GM18868 (cell line): Measurements from ENCODE around the gene RETREG2.
"Not testable (repeated sequence)": the region's sequence is repeated elsewhere in the genome, so short reads cannot be mapped to it uniquely, and the experiment has no call there.

Experiments used
- ATAC-seq: cut with Tn5 transposase; IDR thresholded peaks from one replicate; pipeline ENCODE4 v1.9.1; 2021; ENCODE audit warnings: mild to moderate bottlenecking, moderate library complexity; ENCODE audit not compliant: unreplicated experiment

RETREG2 gene

DNA sequence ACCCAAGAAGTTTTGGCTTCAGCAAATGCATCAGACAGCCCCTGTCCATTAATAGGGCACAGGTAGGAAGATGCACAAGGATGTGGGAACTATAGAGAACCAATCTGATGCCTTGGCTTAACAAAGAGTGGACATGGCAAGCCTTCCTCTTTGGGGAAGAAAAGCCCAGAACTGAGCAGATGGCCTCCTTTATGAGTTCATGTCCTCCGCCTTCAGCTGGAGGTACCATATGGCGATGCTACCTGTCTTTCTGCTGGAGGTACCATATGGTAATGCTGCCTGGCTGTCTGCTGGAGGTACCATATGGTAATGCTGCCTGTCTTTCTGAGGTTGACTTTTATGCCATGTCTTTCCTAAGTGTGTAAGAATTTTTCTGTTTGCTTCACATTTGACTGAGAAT, 6.0 kb downstream of the RETREG2 start:
- no peak for ATAC-seq

DNA sequence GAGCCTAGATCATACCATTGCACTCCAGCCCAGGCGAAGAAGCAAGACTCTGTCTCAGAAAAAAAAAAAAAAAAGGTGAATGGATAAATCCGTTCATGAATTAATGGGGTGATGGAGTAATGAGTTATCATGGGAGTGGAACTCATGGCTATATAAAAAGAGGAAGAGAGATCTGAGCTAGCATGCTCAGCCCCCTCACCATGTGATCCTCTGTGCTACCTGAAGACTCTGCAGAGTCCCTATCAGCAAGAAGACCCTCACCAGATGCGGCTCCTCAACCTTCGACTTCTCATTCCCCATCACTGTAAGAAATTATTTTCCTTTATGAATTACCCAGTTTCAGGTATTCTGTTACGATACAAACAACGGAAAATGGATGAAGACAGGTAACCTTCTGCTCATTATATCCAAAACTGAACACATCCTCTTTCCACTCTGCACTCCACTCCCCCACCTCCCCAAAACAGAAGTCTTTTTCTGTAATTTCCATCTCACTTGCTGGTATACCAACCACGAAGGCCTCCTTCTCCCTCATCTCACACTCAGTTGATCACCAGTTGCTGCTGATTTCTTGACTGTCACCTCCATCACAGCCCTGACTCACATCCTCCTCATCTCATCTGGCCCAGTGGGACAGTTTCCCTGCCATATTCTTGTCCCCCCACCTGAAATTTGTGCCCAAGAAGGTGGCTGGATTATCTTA, 8.8 kb downstream of the RETREG2 start:
- ATAC-seq = no peak

DNA sequence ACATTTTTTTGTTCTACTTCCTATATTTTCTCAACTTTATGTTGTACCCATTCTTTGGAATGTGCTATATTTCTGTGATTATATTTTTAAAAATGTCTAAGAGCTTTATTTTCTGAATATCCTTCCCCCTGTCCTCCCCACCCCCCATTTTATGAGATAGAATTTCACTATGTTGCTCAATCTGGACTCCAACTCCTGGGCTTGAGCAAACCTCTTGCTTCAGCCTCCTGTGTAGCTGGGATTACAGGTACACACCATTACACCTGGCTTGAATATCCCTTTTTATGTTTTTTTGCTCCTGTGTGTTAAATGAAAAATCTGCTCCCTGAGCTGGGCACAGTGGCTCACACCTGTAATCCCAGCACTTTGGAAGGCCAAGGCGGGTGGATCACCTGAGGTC, 19.3 kb downstream of the RETREG2 start:
- ATAC-seq = no peak

- no peak for ATAC-seq
Measured at GRCh38 chr2:219198974-219199373, 20.9 kb downstream of the RETREG2 start.

- no peak for ATAC-seq
Measured at GRCh38 chr2:219199470-219200211, 21.6 kb downstream of the RETREG2 start.

GRCh38 chr2:219200502-219201326, 22.6 kb downstream of the RETREG2 start:
- not testable (repeated sequence) for ATAC-seq

DNA sequence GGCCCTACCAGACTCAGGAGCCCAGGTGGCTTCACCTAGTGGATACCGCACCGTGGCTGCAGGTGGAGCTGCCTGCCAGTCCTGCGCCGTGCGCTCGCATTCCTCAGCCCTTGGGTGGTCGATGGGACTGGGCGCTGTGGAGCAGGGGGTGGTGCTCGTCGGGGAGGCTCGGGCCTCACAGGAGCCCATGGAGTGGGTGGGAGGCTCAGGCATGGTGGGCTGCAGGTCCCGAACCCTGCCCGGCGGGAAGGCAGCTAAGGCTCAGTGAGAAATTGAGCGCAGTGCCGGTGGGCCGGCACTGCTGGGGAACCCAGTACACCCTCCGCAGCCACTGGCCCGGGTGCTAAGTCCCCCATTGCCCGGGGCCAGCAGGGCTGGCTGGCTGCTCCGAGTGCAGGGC, 23.3 kb downstream of the RETREG2 start:
- not testable (repeated sequence) for ATAC-seq

DNA sequence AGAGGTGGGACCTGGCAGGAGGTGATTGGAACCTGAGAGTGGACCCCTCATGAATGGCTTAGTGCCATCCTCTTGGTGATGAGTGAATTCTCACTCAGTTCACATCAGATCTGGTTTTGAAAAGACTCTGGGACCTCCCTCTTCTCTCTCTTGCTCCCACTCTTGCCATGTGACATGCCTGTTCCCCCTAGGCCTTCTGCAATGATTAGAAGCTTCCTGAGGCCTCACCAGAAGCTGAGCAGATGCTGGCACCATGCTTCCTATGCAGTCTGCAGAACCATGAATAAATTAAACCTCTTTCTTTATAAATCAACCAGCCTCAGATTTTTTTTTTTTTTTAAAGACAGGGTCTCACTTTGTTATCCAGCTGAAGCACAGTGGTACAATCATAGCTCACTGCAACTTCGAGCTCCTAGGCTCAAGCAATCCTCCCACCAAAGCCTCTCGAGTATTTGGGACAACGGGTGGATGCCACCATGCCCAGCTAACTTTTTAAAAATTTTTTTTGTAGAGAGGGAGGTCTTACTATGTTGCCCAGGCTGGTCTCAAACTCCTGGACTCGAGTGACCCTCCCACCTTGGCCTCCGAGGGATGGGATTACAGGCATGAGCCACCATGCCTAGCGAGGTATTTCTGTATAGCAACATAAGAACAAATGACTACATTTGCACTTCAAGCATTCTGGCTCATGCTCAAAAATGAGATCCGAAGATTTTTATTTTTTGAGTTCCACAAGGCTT, 26.5 kb downstream of the RETREG2 start:
- no peak for ATAC-seq

DNA sequence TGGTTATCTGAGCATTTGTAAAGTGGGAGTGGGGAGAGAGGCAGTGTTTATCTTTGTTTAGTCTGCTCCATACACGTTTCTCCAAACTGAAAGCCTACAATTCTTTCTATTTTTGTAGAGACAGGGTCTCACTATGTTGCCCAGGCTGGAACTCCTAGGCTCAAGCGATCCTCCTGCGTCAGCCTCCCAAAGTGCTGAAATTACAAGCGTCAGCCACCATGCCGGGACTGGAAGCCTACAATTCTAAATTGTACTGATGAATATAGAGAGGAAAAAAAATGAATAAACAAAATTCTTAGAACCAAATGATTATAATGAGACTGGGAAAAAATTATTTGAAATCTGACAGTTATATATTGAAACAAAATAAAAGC, 27.1 kb downstream of the RETREG2 start:
- ATAC-seq = no peak

DNA sequence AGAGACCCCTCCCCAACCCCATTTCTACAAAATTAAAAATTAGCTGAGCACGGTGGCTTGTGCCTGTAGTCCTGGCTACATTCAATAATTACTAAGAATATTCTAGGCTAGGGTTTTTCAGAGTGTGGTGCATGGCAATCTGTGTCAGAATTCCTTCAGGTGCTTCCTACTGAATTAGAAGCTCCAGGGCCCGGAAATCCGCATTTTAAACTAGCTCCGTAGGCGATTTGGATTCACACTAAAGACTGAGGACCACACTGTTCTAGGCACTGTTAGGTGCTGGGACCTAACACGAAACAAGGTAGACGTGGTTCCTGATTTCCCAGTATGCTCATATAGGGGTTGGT, 27.9 kb downstream of the RETREG2 start:
- ATAC-seq = no peak

- peak; percentile 97 for ATAC-seq
Measured at GRCh38 chr2:219206328-219207133, 28.5 kb downstream of the RETREG2 start, which contains the start of gene ZFAND2B. ZFAND2B (plus strand) TSS chr2:219206782; CDS start chr2:219206988, 206 bp downstream.

DNA sequence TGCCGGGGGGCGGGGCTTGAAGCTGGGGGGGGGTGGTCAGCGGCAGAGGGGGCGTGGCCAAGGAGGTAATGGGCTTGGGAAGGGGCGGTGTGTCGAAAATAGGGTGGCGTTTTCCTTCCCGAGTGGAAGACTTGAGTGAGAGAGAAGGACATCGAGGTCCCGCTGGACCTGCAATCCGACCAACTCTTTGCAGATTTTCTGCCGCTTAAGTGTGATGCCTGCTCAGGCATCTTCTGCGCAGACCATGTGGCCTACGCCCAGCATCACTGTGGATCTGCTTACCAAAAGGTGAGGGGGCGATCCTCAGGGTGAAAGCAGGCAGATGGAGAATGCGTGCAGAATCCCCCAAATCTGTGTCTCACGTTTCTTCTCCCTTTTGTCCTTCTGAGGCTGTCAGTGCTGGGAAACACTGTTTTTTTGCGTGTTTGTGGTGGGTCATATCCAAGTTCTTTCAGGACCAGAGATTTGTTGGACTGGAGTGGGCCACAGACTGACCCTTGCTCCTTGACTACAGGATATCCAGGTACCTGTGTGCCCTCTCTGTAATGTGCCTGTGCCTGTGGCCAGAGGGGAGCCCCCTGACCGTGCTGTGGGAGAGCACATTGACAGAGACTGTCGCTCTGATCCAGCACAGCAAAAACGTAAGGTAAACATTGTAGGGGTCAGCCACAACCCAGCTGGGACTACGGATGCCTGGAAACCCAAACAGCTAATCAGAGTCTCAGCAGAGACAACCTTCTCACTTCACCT, 29.2 kb downstream of the RETREG2 start:
- no peak for ATAC-seq

DNA sequence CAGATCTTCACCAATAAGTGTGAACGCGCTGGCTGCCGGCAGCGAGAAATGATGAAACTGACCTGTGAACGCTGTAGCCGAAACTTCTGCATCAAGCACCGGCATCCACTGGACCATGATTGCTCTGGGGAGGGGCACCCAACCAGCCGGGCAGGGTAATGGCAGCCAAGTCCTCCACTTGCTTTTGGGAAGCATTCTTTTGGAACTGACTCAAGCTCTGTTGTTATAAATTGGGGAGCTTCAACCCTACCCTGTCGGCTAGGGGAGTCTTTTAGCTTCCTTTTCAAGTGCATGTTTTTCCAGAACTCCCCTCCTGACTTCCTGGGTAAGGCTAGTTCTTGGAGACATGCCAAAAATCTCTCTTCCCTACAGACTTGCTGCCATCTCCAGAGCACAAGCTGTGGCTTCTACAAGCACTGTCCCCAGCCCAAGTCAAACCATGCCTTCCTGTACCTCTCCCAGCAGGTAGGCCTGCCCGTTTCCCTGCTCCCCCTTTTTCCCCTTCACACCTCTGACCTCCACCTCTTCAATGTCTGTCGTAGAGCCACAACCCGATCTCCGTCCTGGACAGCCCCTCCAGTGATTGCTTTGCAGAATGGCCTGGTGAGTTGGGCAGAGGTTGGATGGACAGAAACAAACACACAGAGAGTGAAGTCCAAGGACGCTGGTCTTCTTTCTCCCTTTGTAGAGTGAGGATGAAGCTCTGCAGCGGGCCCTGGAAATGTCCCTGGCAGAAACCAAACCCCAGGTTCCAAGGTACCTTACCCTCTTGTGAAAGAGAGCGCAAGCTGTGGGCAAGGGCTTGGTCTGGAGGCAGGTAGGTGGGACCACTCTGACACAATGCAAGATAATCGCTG, 30.0 kb downstream of the RETREG2 start:
- no peak for ATAC-seq

GRCh38 chr2:219209236-219210195, 31.4 kb downstream of the RETREG2 start:
- ATAC-seq = no peak

DNA sequence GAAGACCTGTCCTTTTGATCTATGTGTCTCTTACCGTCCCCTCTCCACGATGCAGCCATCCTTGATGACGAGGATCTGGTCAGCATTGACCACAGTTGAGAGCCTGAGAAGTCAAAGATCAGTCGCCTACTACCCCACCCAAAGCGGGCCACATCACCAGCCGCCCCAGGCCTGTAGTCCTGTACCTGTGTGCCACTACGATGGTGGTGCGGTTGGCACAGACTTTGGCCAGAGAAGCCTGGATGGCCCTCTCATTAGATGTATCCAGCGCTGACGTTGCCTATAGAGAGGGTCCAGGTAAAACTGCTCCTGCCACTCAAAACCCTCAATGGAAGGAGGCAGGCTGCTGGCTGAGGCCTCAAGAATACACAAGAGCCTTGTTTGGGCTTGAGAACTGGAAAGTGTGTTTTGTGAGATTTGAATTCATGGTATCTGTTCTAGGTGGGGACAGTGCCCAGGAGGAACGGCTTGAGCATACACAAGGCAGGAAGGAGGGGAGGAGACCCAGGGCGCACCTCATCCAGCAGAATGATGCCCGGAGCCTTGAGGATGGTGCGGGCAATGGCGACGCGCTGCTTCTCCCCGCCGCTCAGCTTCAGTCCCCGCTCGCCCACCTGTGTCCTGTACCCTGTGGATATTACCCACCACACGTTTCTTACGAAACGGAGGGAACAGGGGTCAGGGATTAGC, 32.3 kb downstream of the RETREG2 start:
- ATAC-seq = no peak

DNA sequence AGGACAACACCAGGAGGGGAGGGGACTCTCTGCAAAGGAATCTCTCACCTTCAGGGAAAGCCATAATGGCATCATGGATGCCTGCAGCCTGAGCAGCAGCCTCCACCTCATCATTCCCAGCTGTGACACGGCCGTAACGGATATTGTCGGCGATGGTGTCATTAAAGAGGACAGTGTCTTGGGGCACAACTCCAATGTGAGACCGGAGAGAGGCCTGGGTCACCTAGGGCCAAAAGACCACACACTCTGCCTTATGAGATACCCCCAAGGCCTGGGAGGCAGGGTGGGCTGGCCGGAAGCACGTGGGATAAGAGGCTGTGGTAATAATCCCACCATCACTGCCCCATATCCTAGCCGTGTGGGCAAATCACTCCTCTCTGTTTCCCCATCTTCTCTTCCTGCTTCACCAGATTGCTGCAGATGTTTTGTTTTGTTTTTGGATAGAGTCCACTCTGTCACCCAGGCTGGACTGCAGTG, 32.8 kb downstream of the RETREG2 start:
- ATAC-seq = no peak

DNA sequence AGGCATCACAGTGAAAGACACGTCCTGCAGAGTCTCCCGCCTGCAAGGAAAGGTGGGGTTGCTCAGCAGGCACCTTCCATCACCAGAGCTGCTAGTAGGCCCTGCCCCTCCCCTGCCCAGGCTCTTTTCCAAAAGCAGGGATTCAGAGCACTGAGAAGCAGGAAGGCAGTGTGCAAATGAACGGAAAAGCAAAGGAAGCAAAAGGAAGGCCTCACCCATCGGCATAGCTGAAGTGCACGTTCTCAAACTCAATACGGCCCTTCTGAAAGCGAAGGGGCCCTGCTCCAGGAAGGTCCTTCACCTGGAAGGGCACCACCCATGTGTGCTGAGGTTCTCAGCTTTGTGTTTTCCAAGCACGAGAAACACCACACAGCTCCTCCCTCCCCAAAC, 34.9 kb downstream of the RETREG2 start:
- ATAC-seq = no peak
